Epidermal melanocyte (primary cell): Measurements from ENCODE around the gene IP6K3.

Source experiments
- DNase-seq: peaks from one replicate; pipeline ENCODE4 v3.0.0; 2011; ENCODE audit warnings: low spot score; ENCODE audit not compliant: insufficient read length

Gene IP6K3

GRCh38 chr6:33676416-33677142 lies 70.1 kb downstream of the IP6K3 start:
- DNase-seq, result no peak

DNA sequence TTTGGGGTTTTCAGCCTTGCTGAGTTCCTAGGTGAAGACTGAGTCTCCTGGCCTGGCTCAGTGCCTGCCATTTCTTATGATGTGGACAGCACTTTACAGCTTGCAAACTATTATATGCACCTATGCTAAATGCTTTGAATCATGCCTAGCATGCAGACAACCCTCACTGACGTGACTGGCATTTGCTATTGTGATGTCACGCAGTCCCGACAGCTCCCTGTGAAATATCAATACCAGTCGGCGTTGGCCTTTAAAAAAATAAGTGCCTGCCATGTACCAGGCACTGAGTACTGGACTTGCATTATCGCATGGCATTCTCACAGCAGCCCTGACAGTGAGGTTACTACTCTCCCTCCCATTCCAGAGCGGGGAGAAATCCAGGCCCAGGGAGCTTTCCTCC lies 70.7 kb downstream of the IP6K3 start:
- DNase-seq, result no peak

DNA sequence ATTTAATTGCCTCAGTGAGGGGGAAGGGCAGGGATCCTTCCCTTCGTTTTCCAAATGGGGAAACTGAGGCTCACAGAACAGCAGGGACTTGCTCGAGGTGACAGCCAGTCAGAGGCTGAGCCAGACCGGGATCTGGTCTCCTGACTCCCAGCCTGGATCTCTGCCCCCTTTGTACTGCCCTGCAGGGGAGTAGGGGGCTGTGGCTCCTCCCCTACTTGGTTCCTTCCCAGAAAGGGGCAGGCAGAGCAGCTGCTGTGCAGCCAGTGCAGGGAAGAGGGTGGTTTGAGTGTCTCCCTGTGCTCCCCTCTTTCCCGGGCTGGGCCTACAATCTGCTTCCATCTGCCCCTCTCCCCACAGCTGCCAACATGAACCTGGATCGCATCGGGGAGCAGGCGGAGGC lies 72.9 kb downstream of the IP6K3 start:
- DNase-seq, result no peak

GRCh38 chr6:33672808-33673207 lies 73.9 kb downstream of the IP6K3 start:
- peak; percentile 89 for DNase-seq

DNA sequence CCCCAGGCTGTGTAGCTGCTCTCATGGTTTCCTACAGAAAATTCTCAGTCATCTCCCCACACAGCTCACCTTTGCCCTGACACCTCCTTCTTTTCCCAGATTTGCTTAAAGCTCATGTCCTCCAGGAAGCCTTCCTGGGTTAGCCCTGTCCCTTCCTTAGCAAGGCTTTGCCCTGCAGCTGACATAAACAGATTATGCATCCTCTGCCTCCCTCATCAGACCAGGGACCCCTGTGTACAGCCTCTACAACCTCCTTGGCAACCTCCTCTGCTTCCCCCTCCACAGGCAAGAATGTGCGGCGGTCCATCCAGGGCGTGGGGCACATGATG lies 75.0 kb downstream of the IP6K3 start:
- DNase-seq, result no peak
